Activated naive CD4-positive, alpha-beta T cell treated with Interleukin-2 at 50 U/mL for 16 hours (primary cell): ENCODE data around the gene ATP8B3.

Experiments
- DNase-seq: peaks from one replicate; pipeline ENCODE4 v3.0.0-alpha.2; 2020

The ATP8B3 gene, protein sequence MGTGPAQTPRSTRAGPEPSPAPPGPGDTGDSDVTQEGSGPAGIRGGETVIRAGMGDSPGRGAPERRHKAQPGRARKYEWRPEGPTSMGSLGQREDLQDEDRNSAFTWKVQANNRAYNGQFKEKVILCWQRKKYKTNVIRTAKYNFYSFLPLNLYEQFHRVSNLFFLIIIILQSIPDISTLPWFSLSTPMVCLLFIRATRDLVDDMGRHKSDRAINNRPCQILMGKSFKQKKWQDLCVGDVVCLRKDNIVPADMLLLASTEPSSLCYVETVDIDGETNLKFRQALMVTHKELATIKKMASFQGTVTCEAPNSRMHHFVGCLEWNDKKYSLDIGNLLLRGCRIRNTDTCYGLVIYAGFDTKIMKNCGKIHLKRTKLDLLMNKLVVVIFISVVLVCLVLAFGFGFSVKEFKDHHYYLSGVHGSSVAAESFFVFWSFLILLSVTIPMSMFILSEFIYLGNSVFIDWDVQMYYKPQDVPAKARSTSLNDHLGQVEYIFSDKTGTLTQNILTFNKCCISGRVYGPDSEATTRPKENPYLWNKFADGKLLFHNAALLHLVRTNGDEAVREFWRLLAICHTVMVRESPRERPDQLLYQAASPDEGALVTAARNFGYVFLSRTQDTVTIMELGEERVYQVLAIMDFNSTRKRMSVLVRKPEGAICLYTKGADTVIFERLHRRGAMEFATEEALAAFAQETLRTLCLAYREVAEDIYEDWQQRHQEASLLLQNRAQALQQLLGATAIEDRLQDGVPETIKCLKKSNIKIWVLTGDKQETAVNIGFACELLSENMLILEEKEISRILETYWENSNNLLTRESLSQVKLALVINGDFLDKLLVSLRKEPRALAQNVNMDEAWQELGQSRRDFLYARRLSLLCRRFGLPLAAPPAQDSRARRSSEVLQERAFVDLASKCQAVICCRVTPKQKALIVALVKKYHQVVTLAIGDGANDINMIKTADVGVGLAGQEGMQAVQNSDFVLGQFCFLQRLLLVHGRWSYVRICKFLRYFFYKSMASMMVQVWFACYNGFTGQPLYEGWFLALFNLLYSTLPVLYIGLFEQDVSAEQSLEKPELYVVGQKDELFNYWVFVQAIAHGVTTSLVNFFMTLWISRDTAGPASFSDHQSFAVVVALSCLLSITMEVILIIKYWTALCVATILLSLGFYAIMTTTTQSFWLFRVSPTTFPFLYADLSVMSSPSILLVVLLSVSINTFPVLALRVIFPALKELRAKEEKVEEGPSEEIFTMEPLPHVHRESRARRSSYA (N-terminal part only)

DNA sequence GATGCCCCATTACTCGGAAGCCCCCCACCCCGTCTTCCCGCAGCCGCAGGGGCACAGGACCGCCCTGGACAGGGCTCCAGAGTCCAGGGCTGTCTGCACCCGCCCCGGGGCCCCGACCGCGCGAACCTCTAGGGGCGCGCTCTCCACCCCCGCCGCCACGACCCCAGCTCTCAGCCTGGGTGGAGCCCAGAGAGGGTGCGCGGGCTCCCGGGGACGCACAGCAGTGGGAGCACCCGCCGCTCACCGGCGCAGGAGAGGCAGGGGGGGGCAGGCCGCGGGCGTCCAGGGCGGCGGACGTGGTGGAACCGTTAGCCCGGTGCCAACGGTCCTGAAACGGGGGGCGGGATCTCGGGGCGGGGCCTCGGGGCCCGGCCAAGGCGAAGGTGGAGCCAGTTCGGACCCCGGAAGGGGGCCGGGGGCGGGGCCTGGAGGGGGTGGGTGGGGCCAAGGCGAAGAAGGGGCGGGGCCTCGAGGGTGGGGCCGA lies at the start of gene ATP8B3:
ATP8B3 (minus strand) TSS at position 335 of the 484 bp plus-strand sequence. CDS start 540 bp downstream, outside the sequence.
- no peak for DNase-seq

GRCh38 chr19:1861599-1862031 lies 49.5 kb upstream of the ATP8B3 start:
- DNase-seq = no peak

DNA sequence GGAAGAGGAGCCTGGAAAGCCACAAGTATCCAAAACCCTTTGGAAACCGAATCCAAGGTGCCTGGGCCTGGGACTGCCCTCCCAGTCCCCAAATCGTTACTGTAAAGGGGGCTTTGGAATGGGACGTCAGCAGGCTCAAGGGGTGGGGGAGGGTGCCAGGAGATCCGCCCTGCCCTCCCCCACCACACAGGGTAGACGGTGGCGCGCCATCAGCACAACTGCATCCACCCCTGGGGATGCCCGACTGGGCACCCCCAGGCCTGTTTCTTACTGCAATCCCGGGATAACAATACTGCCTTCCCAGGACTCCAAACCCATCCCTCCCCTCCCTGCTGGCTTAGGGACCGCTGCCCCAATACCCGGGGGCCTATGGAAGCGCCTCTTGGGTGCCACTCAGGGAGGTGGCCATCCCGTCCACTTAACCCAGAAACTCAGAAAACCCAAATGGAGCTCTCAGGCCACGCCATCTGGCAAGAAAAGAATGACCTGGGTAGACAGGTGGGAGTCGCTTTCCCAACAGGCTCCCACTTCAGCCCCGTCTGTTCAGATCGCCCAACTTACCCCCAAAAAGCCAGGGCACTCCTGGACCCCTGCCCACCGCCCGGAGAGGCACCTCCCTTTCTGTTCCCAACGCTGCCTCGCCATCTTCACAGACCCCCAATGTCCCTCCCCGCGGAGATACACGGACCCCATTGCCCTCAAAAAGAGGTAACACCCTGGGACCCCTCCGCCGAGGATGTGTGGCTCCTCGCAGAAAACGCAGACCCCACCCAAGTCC lies 48.9 kb upstream of the ATP8B3 start:
- no peak for DNase-seq

DNA sequence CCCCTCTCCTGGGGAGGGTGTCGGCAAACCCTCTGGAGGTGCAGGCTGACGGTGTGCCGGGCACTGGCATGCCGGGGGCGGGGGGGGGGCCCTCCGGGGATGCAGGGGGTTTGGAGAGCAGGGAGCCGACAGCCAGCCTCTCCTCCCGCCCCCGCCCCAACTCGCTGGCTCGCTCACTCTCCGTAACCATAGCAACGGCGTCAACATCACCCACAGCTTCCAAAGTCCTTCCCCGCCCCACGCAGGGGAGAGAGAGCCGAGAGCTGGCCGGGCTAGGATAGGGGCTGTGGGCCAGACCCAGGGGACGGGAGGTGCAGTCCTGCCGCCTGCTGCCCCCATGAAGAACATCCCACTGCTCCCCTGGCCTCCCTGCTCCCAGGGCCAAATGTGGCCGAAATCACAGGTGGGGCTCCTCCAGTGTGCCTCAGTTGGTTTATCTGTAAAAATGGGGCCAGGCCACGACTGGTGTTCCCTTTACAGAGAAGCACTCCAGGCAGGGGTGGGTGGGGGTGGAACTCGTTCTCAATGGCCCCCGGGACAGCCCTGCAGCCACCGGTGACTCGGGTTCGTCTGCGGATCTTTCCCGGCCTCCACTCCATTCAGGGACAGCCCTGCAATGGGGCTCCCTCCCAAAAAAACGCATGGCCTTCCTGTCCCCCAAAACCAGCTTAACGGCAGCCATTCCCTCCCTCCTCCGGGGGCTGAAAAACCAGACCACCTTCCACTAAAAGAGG lies 48.1 kb upstream of the ATP8B3 start:
- DNase-seq = peak; percentile 59

DNA sequence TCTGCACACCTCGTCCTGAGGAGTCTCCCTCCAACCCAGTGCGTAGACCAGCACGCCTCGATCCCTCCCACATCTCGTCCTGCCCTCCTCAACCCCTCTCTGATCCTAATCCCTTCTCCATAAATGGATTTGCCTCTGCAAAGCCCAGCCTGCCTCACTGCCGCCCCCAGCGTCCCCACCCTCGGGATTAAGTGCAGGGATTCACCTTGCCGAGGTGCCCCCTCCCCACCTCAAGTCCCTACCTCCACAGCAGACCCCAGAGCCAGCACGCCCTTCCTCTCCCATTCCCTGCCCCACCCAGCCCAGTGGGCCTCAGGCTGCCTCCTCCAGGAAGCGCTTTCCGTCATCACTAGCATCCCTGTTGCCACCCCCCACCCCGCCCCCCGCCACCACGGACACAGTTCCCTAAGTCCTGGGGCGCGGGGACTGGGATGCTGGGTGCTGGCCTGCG lies 47.3 kb upstream of the ATP8B3 start:
- no peak for DNase-seq

GRCh38 chr19:1858412-1859081 lies 46.5 kb upstream of the ATP8B3 start:
- no peak for DNase-seq

GRCh38 chr19:1857648-1858326 lies 45.7 kb upstream of the ATP8B3 start:
- no peak for DNase-seq

DNA sequence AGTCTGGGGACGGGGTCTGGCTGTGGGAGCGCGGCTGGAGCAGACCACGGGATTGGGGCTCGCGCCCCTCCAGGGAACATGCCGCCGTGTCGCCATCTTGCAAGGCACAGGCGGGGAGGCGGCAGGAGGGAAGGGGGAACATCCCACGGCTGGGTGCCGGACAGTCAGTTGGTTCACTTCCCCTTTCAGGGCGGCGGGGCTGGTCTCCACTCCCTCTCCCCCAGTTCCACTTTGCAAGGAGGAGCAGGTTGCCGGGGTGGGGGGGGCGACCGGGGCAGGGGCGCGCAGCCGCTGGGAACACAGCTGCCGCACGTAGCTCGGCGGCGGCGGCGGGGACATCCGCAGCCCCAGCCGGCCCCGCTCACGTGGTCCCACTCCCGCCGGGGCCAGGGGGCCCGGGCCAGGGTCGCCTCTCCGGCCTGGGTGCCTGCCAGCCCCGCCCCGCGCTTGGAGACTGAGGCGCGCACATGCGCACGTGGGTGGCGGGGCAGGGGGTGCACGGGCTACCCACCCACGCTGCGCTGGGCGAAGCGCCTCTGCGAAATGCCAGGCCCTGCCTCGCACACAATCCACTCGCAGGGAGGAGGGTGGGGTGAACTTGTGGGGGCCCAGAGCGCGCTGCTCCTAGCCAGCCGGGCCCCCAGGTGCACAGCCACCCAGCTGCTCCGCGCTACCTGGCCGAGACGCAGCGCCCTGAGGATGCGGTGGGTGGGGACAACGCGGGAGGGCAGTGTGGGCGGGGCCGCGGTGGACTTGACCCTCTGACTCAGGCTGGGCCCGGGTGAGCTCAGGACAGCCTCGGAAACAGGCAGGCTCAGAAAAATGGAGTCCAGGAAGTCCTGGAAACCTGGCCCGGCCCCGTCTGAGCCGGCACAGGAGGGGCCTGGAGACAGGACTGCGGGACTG lies 44.9 kb upstream of the ATP8B3 start:
- DNase-seq = peak; percentile 52

DNA sequence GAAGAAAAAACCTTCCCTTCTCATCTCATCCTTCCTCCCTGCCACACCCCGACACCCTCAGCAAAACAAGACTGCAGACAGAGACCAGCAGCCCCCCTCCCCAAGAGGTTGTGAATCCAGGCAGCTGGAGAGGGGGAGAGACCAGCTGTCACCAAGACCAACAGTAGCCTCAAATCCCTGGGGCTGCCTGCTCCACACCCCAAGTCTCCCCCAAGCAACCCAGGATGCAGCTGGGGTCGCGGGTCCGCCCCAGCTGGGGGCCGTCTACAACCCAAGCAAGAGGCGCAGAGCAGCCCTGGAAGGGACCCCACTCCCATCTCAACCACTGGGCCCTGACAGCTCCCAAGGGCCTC lies 44.2 kb upstream of the ATP8B3 start:
- no peak for DNase-seq

DNA sequence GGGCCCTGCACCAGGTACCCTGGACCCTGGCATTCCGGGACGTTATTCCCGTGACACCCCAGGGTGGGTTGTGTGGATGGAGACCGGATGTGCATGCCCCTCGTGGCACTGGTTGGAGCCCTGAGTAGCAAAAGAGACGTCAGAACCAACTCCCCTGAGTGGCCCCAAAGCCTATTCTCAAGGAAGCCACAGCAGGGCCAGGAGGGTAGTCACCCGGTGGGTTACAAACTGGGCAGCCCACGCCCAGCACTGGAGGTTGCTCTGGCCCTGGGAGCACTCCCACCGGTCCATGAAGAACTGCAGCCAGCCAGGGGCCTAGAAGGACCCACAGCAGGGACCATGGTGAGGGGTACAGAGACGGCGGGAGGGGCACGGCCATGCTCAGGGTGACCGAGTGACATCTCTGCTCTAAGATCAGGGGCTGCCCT lies 43.8 kb upstream of the ATP8B3 start:
- peak; percentile 34 for DNase-seq

DNA sequence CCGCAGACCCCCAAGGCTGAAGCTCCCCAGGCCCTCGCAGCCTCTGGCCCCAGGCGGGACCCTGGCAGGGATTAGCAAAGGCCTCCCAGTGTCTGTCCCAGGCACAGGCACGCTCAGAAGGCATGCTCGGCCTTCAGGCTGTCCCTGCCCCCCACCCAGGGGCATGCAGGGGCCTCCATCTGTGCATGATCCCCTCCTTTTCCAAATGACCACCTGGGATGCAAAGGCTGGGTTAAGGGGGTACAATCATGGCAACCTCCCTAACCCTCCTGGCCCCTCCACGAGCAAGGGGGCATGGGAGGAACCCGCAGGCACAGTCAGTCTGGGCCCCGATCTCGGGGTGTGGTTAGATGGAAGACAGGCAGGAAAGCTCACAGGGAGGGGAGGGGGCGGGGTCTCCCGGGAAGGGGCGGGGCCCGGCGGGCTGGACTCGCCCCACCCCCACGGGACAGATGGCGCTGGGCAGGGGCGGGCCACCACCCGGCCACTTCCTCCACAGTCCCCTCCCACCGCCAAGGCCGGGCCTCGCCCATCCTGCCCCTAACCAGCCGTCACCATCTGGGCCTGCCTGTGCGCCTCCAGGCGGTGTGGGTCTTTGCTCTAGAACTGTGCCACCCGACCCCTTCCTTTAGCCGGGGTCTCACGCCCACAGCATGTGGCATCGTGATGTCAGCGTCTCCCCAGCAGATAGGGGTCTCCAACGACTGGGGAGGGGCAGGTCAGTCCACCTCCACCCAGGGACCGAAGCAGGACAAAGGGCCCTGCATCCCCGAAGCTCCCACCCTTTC lies 43.2 kb upstream of the ATP8B3 start:
- DNase-seq = peak; percentile 77

- no peak for DNase-seq
Measured at GRCh38 chr19:1854542-1855039, 42.5 kb upstream of the ATP8B3 start.

DNA sequence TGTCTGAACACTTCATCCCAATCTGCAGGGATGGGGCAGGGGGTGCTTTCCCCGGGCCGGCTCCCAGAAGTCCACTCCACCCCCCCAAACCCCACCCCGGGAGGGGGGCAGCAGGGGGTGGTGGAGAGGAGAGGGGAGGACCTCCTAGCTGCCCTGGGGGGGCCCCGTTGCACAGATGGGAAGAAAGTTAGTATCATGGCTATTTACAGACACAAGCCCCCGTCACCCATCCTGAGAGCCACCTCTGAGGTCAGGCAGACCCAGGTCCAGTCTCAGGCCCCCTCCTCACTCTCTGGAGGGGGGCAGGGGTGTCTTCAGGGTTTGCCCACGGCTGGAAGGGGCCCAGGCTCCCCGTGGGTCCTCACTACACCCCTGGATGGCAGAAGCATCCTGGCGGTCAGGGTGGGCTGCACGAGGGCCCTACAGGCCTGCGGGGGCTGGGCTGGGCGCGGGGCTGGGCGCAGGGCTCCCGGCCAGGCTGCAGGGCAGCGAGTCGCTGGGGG lies 42.0 kb upstream of the ATP8B3 start:
- DNase-seq = no peak

- DNase-seq = peak; percentile 85
Measured at GRCh38 chr19:1853295-1854038, 41.4 kb upstream of the ATP8B3 start.

GRCh38 chr19:1852581-1853128 lies 40.6 kb upstream of the ATP8B3 start:
- no peak for DNase-seq
